Thyroid gland (tissue), 4 donors: ENCODE data around the gene CD55.

Experiments
- POLR2A ChIP-seq, 2 donors: fragments of 450-650 bp; IDR thresholded peaks; one replicate each; pipeline ENCODE4 v1.6.1; 2017; ENCODE audit warnings: antibody characterized with exemption in 2 of 2, mild to moderate bottlenecking in 2 of 2, moderate library complexity in 1 of 2
- TF ChIP-seq, protein P1 (sequence below), 6 experiments: fragments of 200-600 bp in 3 of 6; fragments of 450-650 bp in 3 of 6; sonication (generic) in 3 of 6; IDR thresholded peaks; one replicate each; pipeline ENCODE4 v1.5.1; 2016 to 2019; ENCODE audit warnings: antibody characterized with exemption in 6 of 6, mild to moderate bottlenecking in 2 of 6, inconsistent platforms in 1 of 6, moderate library complexity in 1 of 6

DNA sequence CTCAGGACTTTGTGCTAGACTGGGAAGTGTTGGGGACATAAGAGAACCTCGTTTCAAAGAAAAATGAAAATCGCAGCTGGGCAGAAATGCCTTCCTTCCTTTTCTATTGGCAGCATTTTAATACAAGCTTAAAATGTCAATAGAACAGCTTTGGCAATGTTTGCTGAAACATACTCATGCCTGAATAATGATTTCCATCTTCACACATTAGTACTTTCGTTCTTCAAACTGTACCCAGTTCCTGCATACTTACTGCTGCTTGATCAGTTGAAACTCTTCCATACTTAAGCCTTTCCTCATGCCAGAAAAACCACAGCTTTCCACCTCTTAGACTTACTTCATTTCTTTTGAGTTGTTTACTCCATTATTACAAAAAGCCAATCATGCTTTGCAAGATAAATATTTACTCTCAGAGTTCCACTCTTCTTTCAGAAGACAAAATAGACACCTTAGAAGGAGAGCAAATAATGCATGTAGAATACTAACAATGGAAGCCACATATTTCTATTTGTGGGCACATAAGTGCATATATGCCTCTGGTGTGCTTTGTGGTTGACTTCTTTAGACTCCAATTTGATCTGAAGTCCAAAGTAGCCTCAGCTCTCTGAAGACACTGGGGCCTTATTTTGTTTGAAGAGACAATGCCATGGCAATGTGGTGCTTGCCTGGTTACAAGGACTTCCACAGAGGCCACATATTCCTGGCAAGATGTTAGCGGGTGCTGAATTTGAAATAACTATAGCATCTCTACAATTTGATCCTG, 22.7 kb upstream of the CD55 start:
- TF ChIP-seq, protein P1, sequence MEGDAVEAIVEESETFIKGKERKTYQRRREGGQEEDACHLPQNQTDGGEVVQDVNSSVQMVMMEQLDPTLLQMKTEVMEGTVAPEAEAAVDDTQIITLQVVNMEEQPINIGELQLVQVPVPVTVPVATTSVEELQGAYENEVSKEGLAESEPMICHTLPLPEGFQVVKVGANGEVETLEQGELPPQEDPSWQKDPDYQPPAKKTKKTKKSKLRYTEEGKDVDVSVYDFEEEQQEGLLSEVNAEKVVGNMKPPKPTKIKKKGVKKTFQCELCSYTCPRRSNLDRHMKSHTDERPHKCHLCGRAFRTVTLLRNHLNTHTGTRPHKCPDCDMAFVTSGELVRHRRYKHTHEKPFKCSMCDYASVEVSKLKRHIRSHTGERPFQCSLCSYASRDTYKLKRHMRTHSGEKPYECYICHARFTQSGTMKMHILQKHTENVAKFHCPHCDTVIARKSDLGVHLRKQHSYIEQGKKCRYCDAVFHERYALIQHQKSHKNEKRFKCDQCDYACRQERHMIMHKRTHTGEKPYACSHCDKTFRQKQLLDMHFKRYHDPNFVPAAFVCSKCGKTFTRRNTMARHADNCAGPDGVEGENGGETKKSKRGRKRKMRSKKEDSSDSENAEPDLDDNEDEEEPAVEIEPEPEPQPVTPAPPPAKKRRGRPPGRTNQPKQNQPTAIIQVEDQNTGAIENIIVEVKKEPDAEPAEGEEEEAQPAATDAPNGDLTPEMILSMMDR (IDR thresholded peaks at IDR 0.05): no peak
- TF ChIP-seq POLR2A (IDR thresholded peaks at IDR 0.05): no peak
